HL-60 (cell line): ENCODE measurements around the gene KISS1R.
A peak's percentile ranks its signal among the peaks of the same experiment; 100 is the strongest.

Experiments used
- DNase-seq, 2 experiments: peaks; one replicate each; pipeline ENCODE4 v3.0.0-alpha.2; 2010 to 2020; ENCODE audit warnings: low read depth in 1 of 2, low spot score in 1 of 2
- H3K27ac ChIP-seq: fragments of 250-450 bp; sonication (Bioruptor Pico); replicated peaks from 2 replicates; pipeline ENCODE4 v1.5.1; 2020; ENCODE audit warnings: mild to moderate bottlenecking, moderate library complexity
- H3K27me3 ChIP-seq: fragments of 250-450 bp; sonication (Bioruptor Pico); 2 replicates; pipeline ENCODE4 v1.5.1; 2021; ENCODE audit warnings: mild to moderate bottlenecking, moderate library complexity; ENCODE audit not compliant: insufficient read depth, poor library complexity, severe bottlenecking
- H3K4me3 ChIP-seq: replicated peaks from 2 replicates; pipeline ENCODE4 v1.5.1; 2011; ENCODE audit warnings: mild to moderate bottlenecking, control low read depth, low read length; ENCODE audit not compliant: insufficient read depth
- GABPA ChIP-seq: IDR thresholded peaks from 2 replicates; pipeline ENCODE4 v1.6.1; 2012; ENCODE audit warnings: low read depth
- POLR2AphosphoS5 ChIP-seq: IDR thresholded peaks from 2 replicates; pipeline ENCODE4 v1.6.1; 2012; ENCODE audit warnings: low read depth
- SPI1 ChIP-seq: IDR thresholded peaks from 2 replicates; pipeline ENCODE4 v1.6.1; 2012; ENCODE audit warnings: low read depth, mild to moderate bottlenecking, borderline replicate concordance
- TF ChIP-seq, protein P1 (sequence below): IDR thresholded peaks from 2 replicates; pipeline ENCODE4 v1.6.1; 2012; ENCODE audit warnings: low read depth; ENCODE audit not compliant: insufficient replicate concordance
- TF ChIP-seq, protein P2 (sequence below): IDR thresholded peaks from one replicate; pipeline ENCODE4 v1.5.1; 2011; ENCODE audit warnings: low read length, control low read depth, inconsistent platforms; ENCODE audit not compliant: insufficient read depth

Gene KISS1R

DNA sequence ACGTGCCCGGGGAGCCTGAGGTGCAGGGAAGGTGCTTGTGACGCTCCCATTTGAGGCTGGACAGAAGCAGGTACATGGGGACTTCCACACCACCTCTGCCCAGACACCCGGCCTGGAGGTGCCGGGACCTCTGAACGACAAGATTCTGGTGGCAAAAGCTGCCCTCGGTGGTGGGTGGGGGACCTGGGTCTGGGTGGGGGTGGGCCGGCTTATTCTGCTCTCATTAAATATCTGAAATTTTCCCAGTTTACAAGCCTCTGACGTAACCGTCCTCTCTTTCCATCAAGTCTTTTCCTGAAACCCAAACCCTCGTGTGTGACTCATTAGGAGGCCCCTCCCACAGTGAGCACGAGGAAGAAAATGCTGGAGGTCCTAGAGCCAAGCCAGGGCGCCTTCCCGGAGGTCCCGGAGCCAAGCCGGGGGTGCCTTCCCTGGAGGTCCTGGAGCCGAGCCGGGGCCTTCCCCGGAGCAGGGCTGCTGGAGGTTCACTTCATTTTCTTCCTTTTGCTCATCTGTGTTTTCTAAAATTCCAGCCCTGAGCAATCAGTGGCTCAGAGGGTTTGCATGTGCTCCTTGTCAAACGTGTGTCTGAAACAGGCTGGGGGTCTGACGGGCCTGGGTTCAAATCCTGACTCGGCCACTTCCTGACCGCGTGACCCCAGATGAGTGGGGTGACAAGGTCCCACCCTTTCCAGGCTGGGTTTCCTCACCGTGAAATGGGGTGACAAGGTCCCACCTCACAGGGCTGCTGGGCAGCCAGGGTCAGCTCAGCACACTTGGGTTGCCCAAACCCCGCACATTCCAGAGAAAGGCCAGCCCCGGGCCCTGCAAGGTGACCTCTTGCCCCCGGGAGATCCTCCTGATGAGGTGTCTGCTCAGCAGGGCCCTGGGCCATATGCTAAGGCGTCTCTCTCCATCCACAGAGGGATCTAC lies 47.6 kb upstream of the KISS1R start:
- DNase-seq = no peak
- TF ChIP-seq, protein P1, sequence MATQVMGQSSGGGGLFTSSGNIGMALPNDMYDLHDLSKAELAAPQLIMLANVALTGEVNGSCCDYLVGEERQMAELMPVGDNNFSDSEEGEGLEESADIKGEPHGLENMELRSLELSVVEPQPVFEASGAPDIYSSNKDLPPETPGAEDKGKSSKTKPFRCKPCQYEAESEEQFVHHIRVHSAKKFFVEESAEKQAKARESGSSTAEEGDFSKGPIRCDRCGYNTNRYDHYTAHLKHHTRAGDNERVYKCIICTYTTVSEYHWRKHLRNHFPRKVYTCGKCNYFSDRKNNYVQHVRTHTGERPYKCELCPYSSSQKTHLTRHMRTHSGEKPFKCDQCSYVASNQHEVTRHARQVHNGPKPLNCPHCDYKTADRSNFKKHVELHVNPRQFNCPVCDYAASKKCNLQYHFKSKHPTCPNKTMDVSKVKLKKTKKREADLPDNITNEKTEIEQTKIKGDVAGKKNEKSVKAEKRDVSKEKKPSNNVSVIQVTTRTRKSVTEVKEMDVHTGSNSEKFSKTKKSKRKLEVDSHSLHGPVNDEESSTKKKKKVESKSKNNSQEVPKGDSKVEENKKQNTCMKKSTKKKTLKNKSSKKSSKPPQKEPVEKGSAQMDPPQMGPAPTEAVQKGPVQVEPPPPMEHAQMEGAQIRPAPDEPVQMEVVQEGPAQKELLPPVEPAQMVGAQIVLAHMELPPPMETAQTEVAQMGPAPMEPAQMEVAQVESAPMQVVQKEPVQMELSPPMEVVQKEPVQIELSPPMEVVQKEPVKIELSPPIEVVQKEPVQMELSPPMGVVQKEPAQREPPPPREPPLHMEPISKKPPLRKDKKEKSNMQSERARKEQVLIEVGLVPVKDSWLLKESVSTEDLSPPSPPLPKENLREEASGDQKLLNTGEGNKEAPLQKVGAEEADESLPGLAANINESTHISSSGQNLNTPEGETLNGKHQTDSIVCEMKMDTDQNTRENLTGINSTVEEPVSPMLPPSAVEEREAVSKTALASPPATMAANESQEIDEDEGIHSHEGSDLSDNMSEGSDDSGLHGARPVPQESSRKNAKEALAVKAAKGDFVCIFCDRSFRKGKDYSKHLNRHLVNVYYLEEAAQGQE = no peak
- TF ChIP-seq GABPA (no peak), POLR2AphosphoS5 (peak; percentile 64), SPI1 (no peak)
- TF ChIP-seq, protein P2, sequence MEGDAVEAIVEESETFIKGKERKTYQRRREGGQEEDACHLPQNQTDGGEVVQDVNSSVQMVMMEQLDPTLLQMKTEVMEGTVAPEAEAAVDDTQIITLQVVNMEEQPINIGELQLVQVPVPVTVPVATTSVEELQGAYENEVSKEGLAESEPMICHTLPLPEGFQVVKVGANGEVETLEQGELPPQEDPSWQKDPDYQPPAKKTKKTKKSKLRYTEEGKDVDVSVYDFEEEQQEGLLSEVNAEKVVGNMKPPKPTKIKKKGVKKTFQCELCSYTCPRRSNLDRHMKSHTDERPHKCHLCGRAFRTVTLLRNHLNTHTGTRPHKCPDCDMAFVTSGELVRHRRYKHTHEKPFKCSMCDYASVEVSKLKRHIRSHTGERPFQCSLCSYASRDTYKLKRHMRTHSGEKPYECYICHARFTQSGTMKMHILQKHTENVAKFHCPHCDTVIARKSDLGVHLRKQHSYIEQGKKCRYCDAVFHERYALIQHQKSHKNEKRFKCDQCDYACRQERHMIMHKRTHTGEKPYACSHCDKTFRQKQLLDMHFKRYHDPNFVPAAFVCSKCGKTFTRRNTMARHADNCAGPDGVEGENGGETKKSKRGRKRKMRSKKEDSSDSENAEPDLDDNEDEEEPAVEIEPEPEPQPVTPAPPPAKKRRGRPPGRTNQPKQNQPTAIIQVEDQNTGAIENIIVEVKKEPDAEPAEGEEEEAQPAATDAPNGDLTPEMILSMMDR = no peak
- H3K27me3 ChIP-seq = no peaks in the 10 kb centered on the region
- H3K4me3 ChIP-seq = no peak overlapping the region
- no peak overlapping the region for H3K27ac ChIP-seq

DNA sequence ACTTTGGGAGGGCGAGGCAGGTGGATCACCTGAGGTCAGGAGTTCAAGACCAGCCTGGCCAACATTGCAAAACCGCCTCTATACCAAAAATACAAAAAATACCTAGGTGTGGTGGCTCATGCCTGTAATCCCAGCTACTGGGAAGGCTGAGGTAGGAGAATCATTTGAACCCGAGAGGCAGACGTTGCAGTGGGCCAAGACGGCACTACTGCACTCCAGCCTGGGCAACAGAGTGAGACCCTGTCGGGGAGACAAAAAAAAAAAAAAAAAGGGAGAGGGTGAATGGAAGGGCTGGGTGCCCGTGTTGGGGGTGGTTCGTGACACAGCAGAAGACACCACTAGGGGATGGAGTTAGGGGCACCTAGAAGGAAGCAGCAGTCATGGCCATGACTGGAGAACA lies 46.8 kb upstream of the KISS1R start:
- no peak for DNase-seq
- TF ChIP-seq GABPA = no peak
- no peak for TF ChIP-seq POLR2AphosphoS5
- TF ChIP-seq, protein P1 = no peak
- TF ChIP-seq, protein P2 = no peak
- no peak for TF ChIP-seq SPI1
- Histone ChIP-seq H3K27me3 (no peaks in the 10 kb centered on the region), H3K27ac (no peak overlapping the region), H3K4me3 (no peak overlapping the region)

DNA sequence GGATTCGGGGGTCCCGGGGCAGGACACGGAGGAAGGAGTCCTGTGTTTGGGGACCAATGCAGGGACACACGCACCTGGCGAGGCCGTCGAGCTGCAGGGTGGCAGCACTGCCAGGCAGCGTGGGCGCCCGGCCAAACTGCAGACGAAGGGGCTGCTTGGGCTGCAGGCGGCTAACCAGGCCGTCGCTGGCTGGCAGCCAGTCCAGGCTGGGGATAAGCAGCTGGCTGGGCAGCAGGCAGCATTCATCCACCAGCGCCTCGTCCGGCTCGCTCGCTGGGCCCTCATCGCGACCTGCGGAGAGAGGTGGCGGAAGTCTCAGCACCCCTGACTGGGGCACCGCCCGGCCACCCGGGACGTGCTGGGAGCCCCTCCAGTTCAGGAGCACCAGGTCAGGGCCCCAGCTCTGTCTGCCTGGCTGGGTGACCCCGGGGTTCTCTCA lies 46.2 kb upstream of the KISS1R start:
- Histone ChIP-seq H3K27me3 (no peaks in the 10 kb centered on the region), H3K4me3 (no peak overlapping the region), H3K27ac (no peak overlapping the region)
- TF ChIP-seq, protein P1 = no peak
- TF ChIP-seq, protein P2 = no peak
- TF ChIP-seq GABPA = no peak
- TF ChIP-seq SPI1 = no peak
- no peak for TF ChIP-seq POLR2AphosphoS5
- no peak for DNase-seq
